Right lobe of liver (tissue), 4 donors: ENCODE measurements around the gene C10orf120.

Experiments used
- CTCF ChIP-seq, 4 donors: fragments of 200-600 bp in 3 of 4; fragments of 450-650 bp in 1 of 4; IDR thresholded peaks; one replicate each; pipeline versions ENCODE4 v1.5.1 to v1.8.0; 2016 to 2022; ENCODE audit warnings: antibody characterized with exemption in 4 of 4, mild to moderate bottlenecking in 2 of 4
- POLR2A ChIP-seq: fragments of 450-650 bp; IDR thresholded peaks from one replicate; pipeline ENCODE4 v1.6.1; 2017; ENCODE audit warnings: antibody characterized with exemption, mild to moderate bottlenecking
- donor health status: DM: no; HTN: no; CAD: no.
- donor health status: DM: no; HTN: no; CAD: no.
- donor health status: DM: no; HTN: yes; CAD: no.

- TF ChIP-seq CTCF (IDR thresholded peaks at IDR 0.05) (no peak), POLR2A (no peak)
Measured at GRCh38 chr10:122706947-122707346, 7.3 kb upstream of the C10orf120 start.
